Stomach (tissue), 9 donors: ENCODE results near the gene PLEKHB2. TPM values are rescaled to one million over a fixed set of nuclear protein-coding genes. Genes with fewer than 3 reads are reported as not detected.
"Not testable (repeated sequence)": the region's sequence is repeated elsewhere in the genome, so short reads cannot be mapped to it uniquely, and the experiment has no call there.

ENCODE experiments used
- DNase-seq, 2 donors: peaks; one replicate each; pipeline versions ENCODE4 v3.0.0 to v3.0.0-alpha.2; 2013 to 2019
- H3K27ac ChIP-seq, 5 donors: fragments of 200-600 bp in 4 of 5; sonication (generic) in 4 of 5; one replicate each; pipeline ENCODE4 v1.5.1; 2013 to 2019; ENCODE audit warnings: mild to moderate bottlenecking in 1 of 5, moderate library complexity in 1 of 5
- H3K27me3 ChIP-seq, 3 donors: fragments of 200-600 bp; sonication (generic); one replicate each; pipeline ENCODE4 v1.5.1; 2017 to 2019; ENCODE audit warnings: mixed run types in 1 of 3
- H3K36me3 ChIP-seq, 4 donors: fragments of 200-600 bp; sonication (generic); 1 replicate in 3 of 4; 2 replicates in 1 of 4; pipeline ENCODE4 v1.5.1; 2016 to 2019
- H3K4me1 ChIP-seq, 4 donors: fragments of 200-600 bp; sonication (generic); one replicate each; pipeline ENCODE4 v1.5.1; 2016 to 2019
- H3K4me3 ChIP-seq, 4 donors: fragments of 200-600 bp; sonication (generic) in 3 of 4; one replicate each; pipeline ENCODE4 v1.5.1; 2016 to 2019; ENCODE audit warnings: mild to moderate bottlenecking in 1 of 4
- H3K9me3 ChIP-seq, 4 donors: fragments of 200-600 bp; sonication (generic); one replicate each; pipeline ENCODE4 v1.5.1; 2016 to 2019
- CTCF ChIP-seq, 7 experiments: fragments of 450-650 bp in 4 of 7; fragments of 200-600 bp in 3 of 7; sonication (generic) in 3 of 7; IDR thresholded peaks; one replicate each; pipeline ENCODE4 v1.5.1; 2016 to 2019; ENCODE audit warnings: antibody characterized with exemption in 7 of 7, control low read depth in 2 of 7, mild to moderate bottlenecking in 1 of 7
- EP300 ChIP-seq: sonication (generic); formaldehyde crosslinking; IDR thresholded peaks from one replicate; pipeline ENCODE4 v1.6.1; 2017; ENCODE audit warnings: antibody characterized with exemption
- POLR2A ChIP-seq, 4 donors: fragments of 450-650 bp; IDR thresholded peaks; one replicate each; pipeline ENCODE4 v1.6.1; 2016; ENCODE audit warnings: antibody characterized with exemption in 4 of 4, control low read depth in 2 of 4, mild to moderate bottlenecking in 1 of 4, moderate library complexity in 1 of 4
- POLR2AphosphoS5 ChIP-seq, 3 donors: sonication (generic); formaldehyde crosslinking; IDR thresholded peaks; one replicate each; pipeline ENCODE4 v1.6.1; 2016; ENCODE audit warnings: antibody characterized with exemption in 3 of 3
- WGBS, 5 donors: extraction: QIAGEN DNeasy Blood & Tissue Kit in 3 of 5; methylation state at CpG; one replicate each; pipeline versions ENCODE4 v1.1.5 to v1.1.7; 2013 to 2018; 5-methylcytosine and 5-hydroxymethylcytosine counted together
- intact Hi-C: fragments of 100-400 bp; cut with DNase I; formaldehyde crosslinking; loops from one replicate; pipeline ENCODE4 v1.15.1; 2023; ENCODE audit warnings: low total_unique reads
- polyA plus RNA-seq, 3 donors: library from polyadenylated mRNA; stranded (reverse); fragments of 200-250 nt; gene quantifications; one replicate each; pipeline ENCODE4 v1.2.3, GENCODE V29; 2013
- total RNA-seq, 5 donors: library from RNA; depleted of rRNA; stranded (reverse); fragments of >200 nt; gene quantifications; one replicate each; pipeline versions ENCODE4 v1.1.0 to v1.2.3, GENCODE V29; 2014 to 2016
- donor health status: healthy with polysubstance abuse.
- donor health status: Bipolar disorder and iron deficiency.
- donor health status: healthy.

The PLEKHB2 gene
- total and polyA plus RNA-seq, 8 donors = 13.2 to 181 (median 54.1) TPM

- H3K27ac ChIP-seq = no peak overlapping the region
- no peak for TF ChIP-seq POLR2A (IDR thresholded peaks at IDR 0.05)
- peak in 5 of 7 experiments; percentile 66 to 89 (median 77) for TF ChIP-seq CTCF (IDR thresholded peaks at IDR 0.05)
- peak; percentile 63 to 88 for DNase-seq
- no peaks in the 10 kb centered on the region for H3K27me3 ChIP-seq
- H3K4me1 ChIP-seq = peaks cover 0 to 10% (median 2%) of the 10 kb centered on the region in 4 donors
- peaks cover 0 to 26% (median 24%) of the 10 kb centered on the region in 4 donors for H3K36me3 ChIP-seq
- H3K4me3 ChIP-seq = no peak overlapping the region
- intact Hi-C loops = loop anchor here (10.0 kb wide), 1 partner anchor 521 kb away; no protein-coding TSS in a partner anchor
- WGBS, 5 donors = 24 to 47% (median 31%) methylated on average over 7 to 10 of the region's 10 CpGs
- H3K9me3 ChIP-seq = no peaks in the 10 kb centered on the region
These were observed 49.0 kb downstream of the PLEKHB2 start for GRCh38 chr2:131154071-131154531.

GRCh38 chr2:131154647-131155046, 49.5 kb downstream of the PLEKHB2 start:
- H3K27ac ChIP-seq = no peak overlapping the region
- WGBS, 5 donors = 79 to 92% (median 88%) methylated on average over 18 to 23 of the region's 23 CpGs
- DNase-seq = no peak
- H3K36me3 ChIP-seq = peaks cover 0 to 20% (median 19%) of the 10 kb centered on the region in 4 donors
- H3K9me3 ChIP-seq = no peaks in the 10 kb centered on the region
- H3K27me3 ChIP-seq = no peaks in the 10 kb centered on the region
- intact Hi-C loops = loop anchor here (10.0 kb wide), 1 partner anchor 520 kb away; no protein-coding TSS in a partner anchor
- no peak for TF ChIP-seq CTCF (IDR thresholded peaks at IDR 0.05)
- no peak for TF ChIP-seq EP300
- no peak for TF ChIP-seq POLR2A (IDR thresholded peaks at IDR 0.05)
- TF ChIP-seq POLR2AphosphoS5 (IDR thresholded peaks at IDR 0.05) = no peak
- peaks cover 0 to 10% (median 2%) of the 10 kb centered on the region in 4 donors for H3K4me1 ChIP-seq
- H3K4me3 ChIP-seq = no peak overlapping the region

- intact Hi-C loops = loop anchor here (10.0 kb wide), 1 partner anchor 519 kb away; no protein-coding TSS in a partner anchor
- Histone ChIP-seq H3K4me1 (peaks cover 0 to 10% (median 2%) of the 10 kb centered on the region in 4 donors), H3K36me3 (peaks cover 0 to 13% (median 12%) of the 10 kb centered on the region in 4 donors), H3K27ac (no peak overlapping the region), H3K4me3 (no peak overlapping the region), H3K27me3 (no peaks in the 10 kb centered on the region), H3K9me3 (no peaks in the 10 kb centered on the region)
- 94 to 96% (median 95%) methylated on average over 30 to 46 of the region's 46 CpGs for WGBS, 5 donors
- TF ChIP-seq POLR2AphosphoS5 (IDR thresholded peaks at IDR 0.05) (no peak), CTCF (IDR thresholded peaks at IDR 0.05) (no peak), EP300 (no peak), POLR2A (IDR thresholded peaks at IDR 0.05) (no peak)
- DNase-seq = no peak
These were observed 50.2 kb downstream of the PLEKHB2 start for GRCh38 chr2:131155208-131155855.

GRCh38 chr2:131156452-131157149, 51.5 kb downstream of the PLEKHB2 start:
- Histone ChIP-seq H3K27me3 (no peaks in the 10 kb centered on the region), H3K4me3 (peak overlapping the region in 1 of 4 donors; percentile 3), H3K9me3 (no peaks in the 10 kb centered on the region), H3K4me1 (peaks cover 0 to 10% (median 2%) of the 10 kb centered on the region in 4 donors), H3K36me3 (peaks cover 0 to under 1% (median under 1%) of the 10 kb centered on the region in 4 donors), H3K27ac (no peak overlapping the region)
- no peak for TF ChIP-seq CTCF (IDR thresholded peaks at IDR 0.05)
- TF ChIP-seq POLR2AphosphoS5 (IDR thresholded peaks at IDR 0.05) = no peak
- no peak for TF ChIP-seq POLR2A (IDR thresholded peaks at IDR 0.05)
- TF ChIP-seq EP300 = no peak
- intact Hi-C loops = loop anchor here (10.0 kb wide), 1 partner anchor 518 kb away; no protein-coding TSS in a partner anchor
- no peak for DNase-seq
- 55 to 74% (median 67%) methylated on average over 7 to 12 of the region's 12 CpGs for WGBS, 5 donors

- WGBS, 5 donors = 95 to 97% (median 96%) methylated on average over 5 of the region's 5 CpGs
- H3K27ac ChIP-seq, H3K36me3 ChIP-seq, H3K4me1 ChIP-seq, H3K4me3 ChIP-seq, H3K27me3 ChIP-seq, DNase-seq, intact Hi-C loops, H3K9me3 ChIP-seq: not testable (repeated sequence)
These were observed 60.4 kb downstream of the PLEKHB2 start for GRCh38 chr2:131165562-131165961.
